WI38 (cell line): ENCODE results near the gene SLC12A1.

ENCODE experiments used
- H3K4me3 ChIP-seq: 2 replicates; pipeline ENCODE4 v1.5.1; 2011; ENCODE audit warnings: low read depth, mild to moderate bottlenecking, control low read depth, low read length
- TF ChIP-seq, protein P1 (sequence below): IDR thresholded peaks from 2 replicates; pipeline ENCODE4 v1.5.1; 2012; ENCODE audit warnings: low read depth, mild to moderate bottlenecking, control low read depth, low read length

SLC12A1 gene

DNA sequence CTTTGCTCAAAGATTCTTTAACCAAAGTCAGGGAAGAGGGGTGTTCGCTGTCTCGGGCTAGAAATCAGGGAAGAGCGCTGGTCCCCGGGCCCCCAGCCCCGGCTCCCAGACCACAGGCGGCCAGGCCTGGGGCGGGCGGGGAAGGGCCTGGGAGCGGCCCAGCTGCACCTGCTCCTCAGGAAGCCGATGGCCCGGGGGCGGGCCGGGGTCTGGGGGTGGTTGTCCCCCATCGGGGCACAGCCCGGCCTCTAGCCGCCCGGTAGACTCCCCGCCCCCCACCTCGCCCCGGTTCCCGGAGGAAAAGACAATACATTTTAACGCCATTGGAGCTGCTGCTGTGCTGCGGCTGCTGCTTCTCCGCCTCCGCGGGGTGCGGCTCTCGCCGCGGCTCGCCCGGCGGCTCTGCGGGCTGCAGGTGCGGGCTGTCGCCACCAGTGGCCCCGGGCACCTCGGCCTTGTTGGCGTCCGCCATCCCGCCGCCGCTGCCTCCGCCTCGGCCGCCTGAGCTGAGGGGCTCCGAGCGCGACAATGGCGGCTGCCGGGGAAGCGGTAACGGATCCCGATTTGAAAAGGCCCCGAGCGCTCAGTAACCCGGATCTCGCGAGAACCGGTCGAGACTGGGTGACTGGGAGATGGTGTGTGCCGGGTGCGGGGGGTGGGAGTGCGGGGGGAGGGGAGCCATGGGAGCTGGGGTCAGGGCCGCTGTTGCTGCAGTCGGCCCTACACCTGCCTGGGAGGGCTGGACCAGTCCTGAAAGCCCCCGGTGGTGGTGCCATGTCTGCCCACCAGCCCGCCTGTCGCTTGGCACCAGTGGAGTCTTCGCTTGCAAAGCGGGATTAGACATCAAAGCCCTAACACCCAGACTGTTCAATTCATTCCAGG is 28.1 kb upstream of the SLC12A1 start, which contains the start of gene MYEF2:
Gene MYEF2 (minus strand): TSS at position 530 of the 882 bp plus-strand sequence. CDS start 58 bp downstream, at position 472.
- peak within 1 kb of the TSS; percentile 70 for H3K4me3 ChIP-seq
- TF ChIP-seq, protein P1, sequence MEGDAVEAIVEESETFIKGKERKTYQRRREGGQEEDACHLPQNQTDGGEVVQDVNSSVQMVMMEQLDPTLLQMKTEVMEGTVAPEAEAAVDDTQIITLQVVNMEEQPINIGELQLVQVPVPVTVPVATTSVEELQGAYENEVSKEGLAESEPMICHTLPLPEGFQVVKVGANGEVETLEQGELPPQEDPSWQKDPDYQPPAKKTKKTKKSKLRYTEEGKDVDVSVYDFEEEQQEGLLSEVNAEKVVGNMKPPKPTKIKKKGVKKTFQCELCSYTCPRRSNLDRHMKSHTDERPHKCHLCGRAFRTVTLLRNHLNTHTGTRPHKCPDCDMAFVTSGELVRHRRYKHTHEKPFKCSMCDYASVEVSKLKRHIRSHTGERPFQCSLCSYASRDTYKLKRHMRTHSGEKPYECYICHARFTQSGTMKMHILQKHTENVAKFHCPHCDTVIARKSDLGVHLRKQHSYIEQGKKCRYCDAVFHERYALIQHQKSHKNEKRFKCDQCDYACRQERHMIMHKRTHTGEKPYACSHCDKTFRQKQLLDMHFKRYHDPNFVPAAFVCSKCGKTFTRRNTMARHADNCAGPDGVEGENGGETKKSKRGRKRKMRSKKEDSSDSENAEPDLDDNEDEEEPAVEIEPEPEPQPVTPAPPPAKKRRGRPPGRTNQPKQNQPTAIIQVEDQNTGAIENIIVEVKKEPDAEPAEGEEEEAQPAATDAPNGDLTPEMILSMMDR, result no peak

- H3K4me3 ChIP-seq, result peak overlapping the region; percentile 70
- TF ChIP-seq, protein P1, result no peak
Observed at GRCh38 chr15:48178648-48178931, 27.5 kb upstream of the SLC12A1 start.

DNA sequence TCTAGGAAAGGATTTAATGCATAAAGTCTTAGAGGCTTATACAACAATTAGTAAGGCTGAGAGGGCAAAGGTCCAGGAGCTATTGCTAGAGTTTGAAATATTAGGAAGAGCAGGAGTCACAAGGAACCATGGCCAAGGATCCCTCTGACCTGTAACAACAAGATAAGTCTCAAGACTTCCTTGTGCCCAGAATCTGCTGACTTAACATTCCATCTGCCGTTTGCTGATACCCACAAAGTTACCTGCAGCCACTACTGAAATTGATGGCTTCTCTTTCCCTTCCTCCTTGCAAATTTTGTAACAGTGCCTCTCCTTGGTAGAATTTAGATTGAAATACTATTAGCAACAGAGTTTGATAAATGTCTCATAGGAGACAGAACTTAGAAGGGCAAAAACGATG is 23.4 kb upstream of the SLC12A1 start:
- TF ChIP-seq, protein P1, result no peak
- H3K4me3 ChIP-seq, result no peak overlapping the region

GRCh38 chr15:48185529-48185928 is 20.6 kb upstream of the SLC12A1 start:
- H3K4me3 ChIP-seq, result no peak overlapping the region
- TF ChIP-seq, protein P1, result no peak

- TF ChIP-seq, protein P1, result no peak
Observed at GRCh38 chr15:48186271-48186670, 19.8 kb upstream of the SLC12A1 start.

DNA sequence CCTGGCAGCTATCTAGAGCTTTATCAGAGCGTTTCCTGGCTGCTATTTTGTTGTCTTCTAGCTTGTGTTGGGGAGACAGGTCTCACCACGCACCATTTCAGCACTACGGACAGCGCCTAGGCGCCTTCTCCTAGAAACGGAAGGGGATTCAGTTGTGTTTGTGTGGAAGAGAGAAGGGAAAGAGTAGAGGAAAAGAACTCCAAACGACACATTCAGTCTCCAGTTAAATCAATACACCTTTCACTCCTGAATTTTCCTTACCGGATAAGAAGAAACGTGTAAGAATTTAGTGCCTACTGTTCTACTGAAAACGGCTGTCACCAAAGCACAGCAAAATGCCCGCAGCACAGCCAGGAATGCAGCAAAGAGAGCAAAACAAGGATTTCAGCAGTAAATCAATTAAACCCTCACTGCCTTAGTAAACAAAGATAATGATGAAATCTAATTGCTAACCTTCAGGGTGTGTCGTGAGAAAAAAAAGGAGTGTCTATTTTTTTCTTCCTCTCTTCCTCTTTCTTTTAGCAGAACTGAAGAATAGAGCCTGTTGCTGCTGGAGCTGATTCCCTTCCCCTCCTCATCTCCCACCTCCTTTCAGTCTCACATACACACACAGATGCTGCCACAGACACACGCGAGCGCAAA is 15.0 kb upstream of the SLC12A1 start:
- H3K4me3 ChIP-seq, result no peak overlapping the region
- TF ChIP-seq, protein P1, result no peak

More at GRCh38 chr15:48186271-48186670, 19.8 kb upstream of the SLC12A1 start:
- H3K4me3 ChIP-seq, result no peak overlapping the region
